Stomach (tissue), 4 donors: ENCODE results near the gene NFKBIZ.

Experiments
- EP300 ChIP-seq: sonication (generic); formaldehyde crosslinking; IDR thresholded peaks from one replicate; pipeline ENCODE4 v1.6.1; 2017; ENCODE audit warnings: antibody characterized with exemption
- TF ChIP-seq, protein P1 (sequence below), 7 experiments: fragments of 450-650 bp in 4 of 7; fragments of 200-600 bp in 3 of 7; sonication (generic) in 3 of 7; IDR thresholded peaks; one replicate each; pipeline ENCODE4 v1.5.1; 2016 to 2019; ENCODE audit warnings: antibody characterized with exemption in 7 of 7, control low read depth in 2 of 7, mild to moderate bottlenecking in 1 of 7

GRCh38 chr3:101836652-101837598, 12.4 kb upstream of the NFKBIZ start:
- TF ChIP-seq, protein P1, sequence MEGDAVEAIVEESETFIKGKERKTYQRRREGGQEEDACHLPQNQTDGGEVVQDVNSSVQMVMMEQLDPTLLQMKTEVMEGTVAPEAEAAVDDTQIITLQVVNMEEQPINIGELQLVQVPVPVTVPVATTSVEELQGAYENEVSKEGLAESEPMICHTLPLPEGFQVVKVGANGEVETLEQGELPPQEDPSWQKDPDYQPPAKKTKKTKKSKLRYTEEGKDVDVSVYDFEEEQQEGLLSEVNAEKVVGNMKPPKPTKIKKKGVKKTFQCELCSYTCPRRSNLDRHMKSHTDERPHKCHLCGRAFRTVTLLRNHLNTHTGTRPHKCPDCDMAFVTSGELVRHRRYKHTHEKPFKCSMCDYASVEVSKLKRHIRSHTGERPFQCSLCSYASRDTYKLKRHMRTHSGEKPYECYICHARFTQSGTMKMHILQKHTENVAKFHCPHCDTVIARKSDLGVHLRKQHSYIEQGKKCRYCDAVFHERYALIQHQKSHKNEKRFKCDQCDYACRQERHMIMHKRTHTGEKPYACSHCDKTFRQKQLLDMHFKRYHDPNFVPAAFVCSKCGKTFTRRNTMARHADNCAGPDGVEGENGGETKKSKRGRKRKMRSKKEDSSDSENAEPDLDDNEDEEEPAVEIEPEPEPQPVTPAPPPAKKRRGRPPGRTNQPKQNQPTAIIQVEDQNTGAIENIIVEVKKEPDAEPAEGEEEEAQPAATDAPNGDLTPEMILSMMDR (IDR thresholded peaks at IDR 0.05), result no peak
- no peak for TF ChIP-seq EP300
